Embryonic facial prominence (tissue), 1 donor: ENCODE data around the gene SELL.
"Not testable (repeated sequence)": the region's sequence is repeated elsewhere in the genome, so short reads cannot be mapped to it uniquely, and the experiment has no call there.

Experiments
- DNase-seq: peaks from one replicate; pipeline ENCODE4 v3.0.0-alpha.2; 2016; ENCODE audit errors: extremely low spot score

The SELL gene

GRCh38 chr1:169667699-169668596 lies 43.5 kb downstream of the SELL start:
- DNase-seq: not testable (repeated sequence)

- DNase-seq: not testable (repeated sequence)
Measured at GRCh38 chr1:169667227-169667639, 44.2 kb downstream of the SELL start.

- DNase-seq: not testable (repeated sequence)
Measured at GRCh38 chr1:169662680-169663079, 48.7 kb downstream of the SELL start.

- not testable (repeated sequence) for DNase-seq
Measured at GRCh38 chr1:169661066-169661465, 50.4 kb downstream of the SELL start.

- not testable (repeated sequence) for DNase-seq
Measured at GRCh38 chr1:169658777-169659176, 52.6 kb downstream of the SELL start.

- DNase-seq: no peak
Measured at GRCh38 chr1:169653873-169654272, 57.5 kb downstream of the SELL start.

- DNase-seq: no peak
Measured at GRCh38 chr1:169651035-169651434, 60.4 kb downstream of the SELL start.

- no peak for DNase-seq
Measured at GRCh38 chr1:169650551-169650950, 60.9 kb downstream of the SELL start.

- no peak for DNase-seq
Measured at GRCh38 chr1:169648709-169649108, 62.7 kb downstream of the SELL start.

- no peak for DNase-seq
Measured at GRCh38 chr1:169648187-169648586, 63.2 kb downstream of the SELL start.

- DNase-seq: no peak
Measured at GRCh38 chr1:169647512-169647911, 63.9 kb downstream of the SELL start.

GRCh38 chr1:169644297-169644696 lies 67.1 kb downstream of the SELL start:
- DNase-seq: no peak
